GM23338 (cell line): ENCODE results near the gene MROH7. TPM values are rescaled to one million over a fixed set of nuclear protein-coding genes. Genes with fewer than 3 reads are reported as not detected.

ENCODE experiments used
- ATAC-seq: fragments of 200-7000 bp; cut with Tn5 transposase; 3 replicates; pipeline ENCODE4 v1.9.1; 2020
- DNase-seq: peaks from one replicate; pipeline ENCODE4 v3.0.0-alpha.2; 2015; ENCODE audit warnings: low spot score
- H2AFZ ChIP-seq: fragments of 200-600 bp; sonication (generic); 2 replicates; pipeline ENCODE4 v1.8.0; 2016; ENCODE audit warnings: antibody characterized with exemption, mild to moderate bottlenecking, moderate library complexity
- H3F3A ChIP-seq: fragments of 200-600 bp; sonication (generic); replicated peaks from 2 replicates; pipeline ENCODE4 v1.8.0; 2017; ENCODE audit warnings: antibody characterized with exemption, mixed run types, low read depth
- H3K27ac ChIP-seq: fragments of 200-600 bp; sonication (generic); 2 replicates; pipeline ENCODE4 v1.6.1; 2016; ENCODE audit warnings: low read depth
- H3K27me3 ChIP-seq: fragments of 200-600 bp; sonication (generic); 2 replicates; pipeline ENCODE4 v1.8.0; 2016; ENCODE audit warnings: mild to moderate bottlenecking, mixed run types, moderate library complexity; ENCODE audit not compliant: insufficient read depth
- H3K36me3 ChIP-seq: fragments of 200-600 bp; sonication (generic); 2 replicates; pipeline ENCODE4 v1.8.0; 2016; ENCODE audit warnings: mild to moderate bottlenecking; ENCODE audit not compliant: insufficient read depth
- H3K4me1 ChIP-seq: fragments of 200-600 bp; sonication (generic); 2 replicates; pipeline ENCODE4 v1.8.0; 2016; ENCODE audit warnings: mild to moderate bottlenecking, moderate library complexity; ENCODE audit not compliant: insufficient read depth
- H3K4me2 ChIP-seq: fragments of 200-600 bp; sonication (generic); 2 replicates; pipeline ENCODE4 v1.7.1; 2017; ENCODE audit warnings: mixed run types
- H3K4me3 ChIP-seq: fragments of 200-600 bp; sonication (generic); 2 replicates; pipeline ENCODE4 v1.6.1; 2016; ENCODE audit warnings: mixed run types
- H3K79me2 ChIP-seq: fragments of 200-600 bp; sonication (generic); replicated peaks from 2 replicates; pipeline ENCODE4 v1.8.0; 2017; ENCODE audit warnings: mild to moderate bottlenecking; ENCODE audit not compliant: insufficient read depth
- H3K9me2 ChIP-seq: fragments of 200-600 bp; sonication (generic); 2 replicates; pipeline ENCODE4 v1.8.0; 2017; ENCODE audit not compliant: insufficient read depth
- H4K20me1 ChIP-seq: fragments of 200-600 bp; sonication (generic); replicated peaks from 2 replicates; pipeline ENCODE4 v1.8.0; 2017; ENCODE audit warnings: mild to moderate bottlenecking; ENCODE audit not compliant: insufficient read depth
- H3K27ac Mint-ChIP-seq: 2 replicates; pipeline ENCODE4 v1.8.0; 2020; ENCODE audit warnings: inconsistent platforms, mild to moderate bottlenecking, moderate library complexity, mixed read lengths
- H3K27me3 Mint-ChIP-seq: 3 replicates; pipeline ENCODE4 v1.8.0; 2022; ENCODE audit warnings: low read depth, mild to moderate bottlenecking, moderate library complexity, mixed read lengths, inconsistent platforms; ENCODE audit not compliant: insufficient read depth, poor library complexity
- H3K36me3 Mint-ChIP-seq: 3 replicates; pipeline ENCODE4 v1.8.0; 2021; ENCODE audit warnings: low read depth, mild to moderate bottlenecking, inconsistent platforms, moderate library complexity, mixed read lengths
- H3K4me1 Mint-ChIP-seq: 3 replicates; pipeline ENCODE4 v1.8.0; 2020; ENCODE audit warnings: mild to moderate bottlenecking, inconsistent platforms, mixed read lengths
- H3K4me3 Mint-ChIP-seq: 3 replicates; pipeline ENCODE4 v1.8.0; 2021; ENCODE audit warnings: moderate library complexity, mild to moderate bottlenecking, inconsistent platforms, mixed read lengths
- H3K9me3 Mint-ChIP-seq: 3 replicates; pipeline ENCODE4 v1.8.0; 2020; ENCODE audit warnings: moderate library complexity, mild to moderate bottlenecking, inconsistent platforms, mixed read lengths
- CREB1 ChIP-seq: fragments of 250-450 bp; sonication (Bioruptor Pico); IDR thresholded peaks from 2 replicates; pipeline ENCODE4 v1.5.0; 2020; ENCODE audit warnings: low read depth, mild to moderate bottlenecking, moderate library complexity
- EZH2 ChIP-seq: fragments of 200-600 bp; sonication (generic); IDR thresholded peaks from one replicate; pipeline ENCODE4 v1.8.0; 2017; ENCODE audit warnings: antibody characterized with exemption, mild to moderate bottlenecking, low read depth; ENCODE audit not compliant: unreplicated experiment
- EZH2phosphoT487 ChIP-seq: fragments of 200-600 bp; sonication (generic); IDR thresholded peaks from one replicate; pipeline ENCODE4 v1.8.1; 2018; ENCODE audit warnings: antibody characterized with exemption; ENCODE audit not compliant: unreplicated experiment
- JUNB ChIP-seq: IDR thresholded peaks from one replicate; pipeline ENCODE4 v1.6.1; 2016; ENCODE audit warnings: antibody characterized with exemption; ENCODE audit not compliant: unreplicated experiment
- NANOG ChIP-seq: IDR thresholded peaks from 2 replicates; pipeline ENCODE4 v1.6.1; 2016; ENCODE audit warnings: antibody characterized with exemption, borderline replicate concordance
- POLR2AphosphoS5 ChIP-seq: IDR thresholded peaks from 2 replicates; pipeline ENCODE4 v1.6.1; 2016; ENCODE audit warnings: antibody characterized with exemption, low read depth
- STAT1 ChIP-seq: IDR thresholded peaks from one replicate; pipeline ENCODE4 v1.6.1; 2016; ENCODE audit warnings: antibody characterized with exemption; ENCODE audit not compliant: unreplicated experiment
- ZNF114 ChIP-seq: fragments of 250-450 bp; sonication (Bioruptor Pico); IDR thresholded peaks from 2 replicates; pipeline ENCODE4 v1.5.0; 2020; ENCODE audit warnings: mild to moderate bottlenecking, moderate library complexity
- ZNF331 ChIP-seq: fragments of 250-450 bp; sonication (Bioruptor Pico); IDR thresholded peaks from 2 replicates; pipeline ENCODE4 v1.5.0; 2020; ENCODE audit warnings: low read depth, mild to moderate bottlenecking, moderate library complexity
- polyA plus RNA-seq: library from polyadenylated mRNA; unstranded; fragments of >200 nt; fragmentation: Nextera tagmentation; extraction: Ambion mirVana; gene quantifications from 2 replicates; pipeline ENCODE4 v1.2.1, GENCODE V29; 2016
- total RNA-seq: library from RNA; depleted of rRNA; stranded (reverse); fragments of >200 nt; shearing (Covaris generic); gene quantifications from 2 replicates; pipeline ENCODE4 v1.2.3, GENCODE V29; 2014
- TF ChIP-seq, protein P1 (sequence below): IDR thresholded peaks from one replicate; pipeline ENCODE4 v1.6.1; 2018; ENCODE audit warnings: antibody characterized with exemption; ENCODE audit not compliant: unreplicated experiment
- TF ChIP-seq, protein P2 (sequence below): fragments of 250-450 bp; sonication (Bioruptor Pico); IDR thresholded peaks from 2 replicates; pipeline ENCODE4 v1.5.0; 2020; ENCODE audit warnings: mild to moderate bottlenecking, moderate library complexity
- TF ChIP-seq, protein P3 (sequence below), 2 experiments: fragments of 200-600 bp in 1 of 2; sonication (generic) in 1 of 2; conservative IDR thresholded peaks; 2 replicates each; pipeline versions ENCODE4 v1.5.1 to v1.6.1; 2016 to 2017; ENCODE audit warnings: antibody characterized with exemption in 2 of 2, low read depth in 2 of 2, mild to moderate bottlenecking in 2 of 2, moderate library complexity in 1 of 2
- TF ChIP-seq, protein P4 (sequence below): IDR thresholded peaks from 2 replicates; pipeline ENCODE4 v1.6.1; 2016; ENCODE audit warnings: antibody characterized with exemption

The MROH7 gene
- total and polyA plus RNA-seq, 2 experiments from 2014 or later = 0.17 TPM; not detected in 1

DNA sequence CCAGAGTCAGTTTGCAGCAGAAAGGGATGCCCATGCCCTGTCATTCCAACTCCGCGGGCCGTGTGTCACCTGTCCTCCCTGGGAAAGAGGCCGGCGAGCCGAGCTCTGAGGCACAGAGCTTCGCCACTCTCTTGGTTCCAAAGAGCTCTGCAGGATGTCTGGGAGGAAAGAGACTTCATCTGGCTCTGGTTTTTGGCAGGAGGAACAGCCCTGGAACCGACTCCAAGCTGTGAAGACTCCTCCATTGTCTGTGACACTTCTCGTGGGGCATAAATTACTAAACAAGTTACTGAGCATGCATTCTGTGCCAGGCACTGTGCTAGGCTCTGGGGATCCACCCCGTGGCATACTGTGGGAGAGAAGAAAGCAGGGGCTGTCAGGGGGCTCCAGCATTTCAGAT, 14.4 kb upstream of the MROH7 start:
- TF ChIP-seq, protein P1, sequence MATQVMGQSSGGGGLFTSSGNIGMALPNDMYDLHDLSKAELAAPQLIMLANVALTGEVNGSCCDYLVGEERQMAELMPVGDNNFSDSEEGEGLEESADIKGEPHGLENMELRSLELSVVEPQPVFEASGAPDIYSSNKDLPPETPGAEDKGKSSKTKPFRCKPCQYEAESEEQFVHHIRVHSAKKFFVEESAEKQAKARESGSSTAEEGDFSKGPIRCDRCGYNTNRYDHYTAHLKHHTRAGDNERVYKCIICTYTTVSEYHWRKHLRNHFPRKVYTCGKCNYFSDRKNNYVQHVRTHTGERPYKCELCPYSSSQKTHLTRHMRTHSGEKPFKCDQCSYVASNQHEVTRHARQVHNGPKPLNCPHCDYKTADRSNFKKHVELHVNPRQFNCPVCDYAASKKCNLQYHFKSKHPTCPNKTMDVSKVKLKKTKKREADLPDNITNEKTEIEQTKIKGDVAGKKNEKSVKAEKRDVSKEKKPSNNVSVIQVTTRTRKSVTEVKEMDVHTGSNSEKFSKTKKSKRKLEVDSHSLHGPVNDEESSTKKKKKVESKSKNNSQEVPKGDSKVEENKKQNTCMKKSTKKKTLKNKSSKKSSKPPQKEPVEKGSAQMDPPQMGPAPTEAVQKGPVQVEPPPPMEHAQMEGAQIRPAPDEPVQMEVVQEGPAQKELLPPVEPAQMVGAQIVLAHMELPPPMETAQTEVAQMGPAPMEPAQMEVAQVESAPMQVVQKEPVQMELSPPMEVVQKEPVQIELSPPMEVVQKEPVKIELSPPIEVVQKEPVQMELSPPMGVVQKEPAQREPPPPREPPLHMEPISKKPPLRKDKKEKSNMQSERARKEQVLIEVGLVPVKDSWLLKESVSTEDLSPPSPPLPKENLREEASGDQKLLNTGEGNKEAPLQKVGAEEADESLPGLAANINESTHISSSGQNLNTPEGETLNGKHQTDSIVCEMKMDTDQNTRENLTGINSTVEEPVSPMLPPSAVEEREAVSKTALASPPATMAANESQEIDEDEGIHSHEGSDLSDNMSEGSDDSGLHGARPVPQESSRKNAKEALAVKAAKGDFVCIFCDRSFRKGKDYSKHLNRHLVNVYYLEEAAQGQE = no peak
- no peak for TF ChIP-seq JUNB
- TF ChIP-seq EZH2 = no peak
- TF ChIP-seq NANOG = no peak
- TF ChIP-seq STAT1 = no peak
- no peak for TF ChIP-seq CREB1 (CRISPR knock-in tag)
- no peak for TF ChIP-seq EZH2phosphoT487
- TF ChIP-seq, protein P2, sequence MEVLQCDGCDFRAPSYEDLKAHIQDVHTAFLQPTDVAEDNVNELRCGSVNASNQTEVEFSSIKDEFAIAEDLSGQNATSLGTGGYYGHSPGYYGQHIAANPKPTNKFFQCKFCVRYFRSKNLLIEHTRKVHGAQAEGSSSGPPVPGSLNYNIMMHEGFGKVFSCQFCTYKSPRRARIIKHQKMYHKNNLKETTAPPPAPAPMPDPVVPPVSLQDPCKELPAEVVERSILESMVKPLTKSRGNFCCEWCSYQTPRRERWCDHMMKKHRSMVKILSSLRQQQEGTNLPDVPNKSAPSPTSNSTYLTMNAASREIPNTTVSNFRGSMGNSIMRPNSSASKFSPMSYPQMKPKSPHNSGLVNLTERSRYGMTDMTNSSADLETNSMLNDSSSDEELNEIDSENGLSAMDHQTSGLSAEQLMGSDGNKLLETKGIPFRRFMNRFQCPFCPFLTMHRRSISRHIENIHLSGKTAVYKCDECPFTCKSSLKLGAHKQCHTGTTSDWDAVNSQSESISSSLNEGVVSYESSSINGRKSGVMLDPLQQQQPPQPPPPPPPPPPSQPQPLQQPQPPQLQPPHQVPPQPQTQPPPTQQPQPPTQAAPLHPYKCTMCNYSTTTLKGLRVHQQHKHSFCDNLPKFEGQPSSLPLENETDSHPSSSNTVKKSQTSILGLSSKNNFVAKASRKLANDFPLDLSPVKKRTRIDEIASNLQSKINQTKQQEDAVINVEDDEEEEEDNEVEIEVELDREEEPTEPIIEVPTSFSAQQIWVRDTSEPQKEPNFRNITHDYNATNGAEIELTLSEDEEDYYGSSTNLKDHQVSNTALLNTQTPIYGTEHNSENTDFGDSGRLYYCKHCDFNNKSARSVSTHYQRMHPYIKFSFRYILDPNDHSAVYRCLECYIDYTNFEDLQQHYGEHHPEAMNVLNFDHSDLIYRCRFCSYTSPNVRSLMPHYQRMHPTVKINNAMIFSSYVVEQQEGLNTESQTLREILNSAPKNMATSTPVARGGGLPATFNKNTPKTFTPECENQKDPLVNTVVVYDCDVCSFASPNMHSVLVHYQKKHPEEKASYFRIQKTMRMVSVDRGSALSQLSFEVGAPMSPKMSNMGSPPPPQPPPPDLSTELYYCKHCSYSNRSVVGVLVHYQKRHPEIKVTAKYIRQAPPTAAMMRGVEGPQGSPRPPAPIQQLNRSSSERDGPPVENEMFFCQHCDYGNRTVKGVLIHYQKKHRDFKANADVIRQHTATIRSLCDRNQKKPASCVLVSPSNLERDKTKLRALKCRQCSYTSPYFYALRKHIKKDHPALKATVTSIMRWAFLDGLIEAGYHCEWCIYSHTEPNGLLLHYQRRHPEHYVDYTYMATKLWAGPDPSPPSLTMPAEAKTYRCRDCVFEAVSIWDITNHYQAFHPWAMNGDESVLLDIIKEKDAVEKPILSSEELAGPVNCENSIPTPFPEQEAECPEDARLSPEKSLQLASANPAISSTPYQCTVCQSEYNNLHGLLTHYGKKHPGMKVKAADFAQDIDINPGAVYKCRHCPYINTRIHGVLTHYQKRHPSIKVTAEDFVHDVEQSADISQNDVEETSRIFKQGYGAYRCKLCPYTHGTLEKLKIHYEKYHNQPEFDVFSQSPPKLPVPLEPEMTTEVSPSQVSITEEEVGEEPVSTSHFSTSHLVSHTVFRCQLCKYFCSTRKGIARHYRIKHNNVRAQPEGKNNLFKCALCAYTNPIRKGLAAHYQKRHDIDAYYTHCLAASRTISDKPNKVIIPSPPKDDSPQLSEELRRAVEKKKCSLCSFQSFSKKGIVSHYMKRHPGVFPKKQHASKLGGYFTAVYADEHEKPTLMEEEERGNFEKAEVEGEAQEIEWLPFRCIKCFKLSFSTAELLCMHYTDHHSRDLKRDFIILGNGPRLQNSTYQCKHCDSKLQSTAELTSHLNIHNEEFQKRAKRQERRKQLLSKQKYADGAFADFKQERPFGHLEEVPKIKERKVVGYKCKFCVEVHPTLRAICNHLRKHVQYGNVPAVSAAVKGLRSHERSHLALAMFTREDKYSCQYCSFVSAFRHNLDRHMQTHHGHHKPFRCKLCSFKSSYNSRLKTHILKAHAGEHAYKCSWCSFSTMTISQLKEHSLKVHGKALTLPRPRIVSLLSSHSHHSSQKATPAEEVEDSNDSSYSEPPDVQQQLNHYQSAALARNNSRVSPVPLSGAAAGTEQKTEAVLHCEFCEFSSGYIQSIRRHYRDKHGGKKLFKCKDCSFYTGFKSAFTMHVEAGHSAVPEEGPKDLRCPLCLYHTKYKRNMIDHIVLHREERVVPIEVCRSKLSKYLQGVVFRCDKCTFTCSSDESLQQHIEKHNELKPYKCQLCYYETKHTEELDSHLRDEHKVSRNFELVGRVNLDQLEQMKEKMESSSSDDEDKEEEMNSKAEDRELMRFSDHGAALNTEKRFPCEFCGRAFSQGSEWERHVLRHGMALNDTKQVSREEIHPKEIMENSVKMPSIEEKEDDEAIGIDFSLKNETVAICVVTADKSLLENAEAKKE (CRISPR knock-in tag) = no peak
- TF ChIP-seq, protein P3, sequence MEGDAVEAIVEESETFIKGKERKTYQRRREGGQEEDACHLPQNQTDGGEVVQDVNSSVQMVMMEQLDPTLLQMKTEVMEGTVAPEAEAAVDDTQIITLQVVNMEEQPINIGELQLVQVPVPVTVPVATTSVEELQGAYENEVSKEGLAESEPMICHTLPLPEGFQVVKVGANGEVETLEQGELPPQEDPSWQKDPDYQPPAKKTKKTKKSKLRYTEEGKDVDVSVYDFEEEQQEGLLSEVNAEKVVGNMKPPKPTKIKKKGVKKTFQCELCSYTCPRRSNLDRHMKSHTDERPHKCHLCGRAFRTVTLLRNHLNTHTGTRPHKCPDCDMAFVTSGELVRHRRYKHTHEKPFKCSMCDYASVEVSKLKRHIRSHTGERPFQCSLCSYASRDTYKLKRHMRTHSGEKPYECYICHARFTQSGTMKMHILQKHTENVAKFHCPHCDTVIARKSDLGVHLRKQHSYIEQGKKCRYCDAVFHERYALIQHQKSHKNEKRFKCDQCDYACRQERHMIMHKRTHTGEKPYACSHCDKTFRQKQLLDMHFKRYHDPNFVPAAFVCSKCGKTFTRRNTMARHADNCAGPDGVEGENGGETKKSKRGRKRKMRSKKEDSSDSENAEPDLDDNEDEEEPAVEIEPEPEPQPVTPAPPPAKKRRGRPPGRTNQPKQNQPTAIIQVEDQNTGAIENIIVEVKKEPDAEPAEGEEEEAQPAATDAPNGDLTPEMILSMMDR (conservative IDR thresholded peaks at IDR 0.05; ENCODE audit: low read depth in 2 of 2) = no peak
- TF ChIP-seq ZNF114 (CRISPR knock-in tag) = no peak
- TF ChIP-seq ZNF331 (CRISPR knock-in tag) = no peak
- TF ChIP-seq POLR2AphosphoS5 = no peak
- TF ChIP-seq, protein P4, sequence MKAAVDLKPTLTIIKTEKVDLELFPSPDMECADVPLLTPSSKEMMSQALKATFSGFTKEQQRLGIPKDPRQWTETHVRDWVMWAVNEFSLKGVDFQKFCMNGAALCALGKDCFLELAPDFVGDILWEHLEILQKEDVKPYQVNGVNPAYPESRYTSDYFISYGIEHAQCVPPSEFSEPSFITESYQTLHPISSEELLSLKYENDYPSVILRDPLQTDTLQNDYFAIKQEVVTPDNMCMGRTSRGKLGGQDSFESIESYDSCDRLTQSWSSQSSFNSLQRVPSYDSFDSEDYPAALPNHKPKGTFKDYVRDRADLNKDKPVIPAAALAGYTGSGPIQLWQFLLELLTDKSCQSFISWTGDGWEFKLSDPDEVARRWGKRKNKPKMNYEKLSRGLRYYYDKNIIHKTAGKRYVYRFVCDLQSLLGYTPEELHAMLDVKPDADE = no peak
- peaks cover 10% of the 10 kb centered on the region for H3K9me3 Mint-ChIP-seq

More for the DNA sequence above, 14.4 kb upstream of the MROH7 start:
- H3K4me2 ChIP-seq = no peak overlapping the region
- H4K20me1 ChIP-seq = no peaks in the 10 kb centered on the region
- H3K27me3 Mint-ChIP-seq = peaks cover 9% of the 10 kb centered on the region
- H3K79me2 ChIP-seq = no peaks in the 10 kb centered on the region
- no peaks in the 10 kb centered on the region for H3K4me1 Mint-ChIP-seq
- H3K27me3 ChIP-seq = no peaks in the 10 kb centered on the region
- H3K4me3 ChIP-seq = no peak overlapping the region
- H2AFZ ChIP-seq = no peak overlapping the region
- DNase-seq (no peak), ATAC-seq (no peak)
- no peaks in the 10 kb centered on the region for H3K4me1 ChIP-seq
- no peak overlapping the region for H3K27ac Mint-ChIP-seq
- H3K36me3 ChIP-seq = no peaks in the 10 kb centered on the region
- no peaks in the 10 kb centered on the region for H3K9me2 ChIP-seq
- no peak overlapping the region for H3K4me3 Mint-ChIP-seq
- no peaks in the 10 kb centered on the region for H3F3A ChIP-seq
- H3K36me3 Mint-ChIP-seq = peaks cover 6% of the 10 kb centered on the region; the same call in 2 of the 3 replicates
- no peak overlapping the region for H3K27ac ChIP-seq
